ENCODE data around the gene ADAMTS2. TPM values are rescaled to one million over a fixed set of nuclear protein-coding genes. Genes with fewer than 3 reads are reported as not detected.

Gene ADAMTS2
- total RNA-seq, 2 experiments from 2014 or later: not detected

- no peak for ATAC-seq (ENCODE audit: poor library complexity)
Observed at GRCh38 chr5:179337796-179338676, 7.2 kb downstream of the ADAMTS2 start.

GRCh38 chr5:179336871-179337795 is 8.1 kb downstream of the ADAMTS2 start:
- Mint-ChIP-seq H3K4me1 (ENCODE audit: low read depth) (no peaks in the 10 kb centered on the region), H3K9me3 (no peaks in the 10 kb centered on the region), H3K27me3 (peaks cover 24% of the 10 kb centered on the region), H3K36me3 (ENCODE audit: low read depth) (no peaks in the 10 kb centered on the region), H3K27ac (no peak overlapping the region), H3K4me3 (no peak overlapping the region)
- POLR2A ChIA-PET: no interaction called here
- ATAC-seq (ENCODE audit: poor library complexity) (no peak), DNase-seq (no peak)
- CTCF ChIA-PET: no interaction called here
- Histone ChIP-seq H3K36me3 (ENCODE audit: insufficient read depth, low read length) (no peaks in the 10 kb centered on the region), H3K4me3 (ENCODE audit: low read length) (no peak overlapping the region), H3K4me1 (ENCODE audit: insufficient read depth, low read length) (no peaks in the 10 kb centered on the region), H3K9me3 (ENCODE audit: control insufficient read depth in 1 of 2, insufficient read depth in 1 of 2, low read length in 2 of 2) (no peaks in the 10 kb centered on the region), H3K27ac (ENCODE audit: low read depth in 1 of 2, low read length in 2 of 2) (no peak overlapping the region), H3K27me3 (ENCODE audit: control insufficient read depth in 1 of 2, insufficient read depth in 2 of 2, low read length in 2 of 2) (peaks cover 4 to 5% of the 10 kb centered on the region in 2 experiments)
- intact Hi-C loops (cut with DNase I, micrococcal nuclease): no loop called here
- TF ChIP-seq CTCF (IDR thresholded peaks at IDR 0.05): no peak

More at GRCh38 chr5:179337796-179338676, 7.2 kb downstream of the ADAMTS2 start:
- Histone ChIP-seq H3K27me3 (ENCODE audit: control insufficient read depth in 1 of 2, insufficient read depth in 2 of 2, low read length in 2 of 2) (peaks cover 8 to 14% of the 10 kb centered on the region in 2 experiments), H3K4me1 (ENCODE audit: insufficient read depth, low read length) (no peaks in the 10 kb centered on the region), H3K4me3 (ENCODE audit: low read length) (no peak overlapping the region), H3K27ac (ENCODE audit: low read depth in 1 of 2, low read length in 2 of 2) (no peak overlapping the region), H3K9me3 (ENCODE audit: control insufficient read depth in 1 of 2, insufficient read depth in 1 of 2, low read length in 2 of 2) (no peaks in the 10 kb centered on the region), H3K36me3 (ENCODE audit: insufficient read depth, low read length) (no peaks in the 10 kb centered on the region)
- POLR2A ChIA-PET: no interaction called here
- Mint-ChIP-seq H3K4me3 (no peak overlapping the region), H3K4me1 (ENCODE audit: low read depth) (peaks cover 3% of the 10 kb centered on the region), H3K27ac (no peak overlapping the region), H3K36me3 (ENCODE audit: low read depth) (no peaks in the 10 kb centered on the region), H3K9me3 (no peaks in the 10 kb centered on the region), H3K27me3 (peaks cover 31% of the 10 kb centered on the region)
- no peak for TF ChIP-seq CTCF (IDR thresholded peaks at IDR 0.05)
- CTCF ChIA-PET: no interaction called here
- DNase-seq: no peak
- intact Hi-C loops (cut with DNase I, micrococcal nuclease): no loop called here

GRCh38 chr5:179336126-179336870 is 9.0 kb downstream of the ADAMTS2 start:
- Histone ChIP-seq H3K27me3 (ENCODE audit: control insufficient read depth in 1 of 2, insufficient read depth in 2 of 2, low read length in 2 of 2) (peaks cover 0 to 4% of the 10 kb centered on the region in 2 experiments), H3K9me3 (ENCODE audit: control insufficient read depth in 1 of 2, insufficient read depth in 1 of 2, low read length in 2 of 2) (no peaks in the 10 kb centered on the region), H3K27ac (ENCODE audit: low read depth in 1 of 2, low read length in 2 of 2) (no peak overlapping the region), H3K4me3 (ENCODE audit: low read length) (no peak overlapping the region), H3K36me3 (ENCODE audit: insufficient read depth, low read length) (no peaks in the 10 kb centered on the region), H3K4me1 (ENCODE audit: insufficient read depth, low read length) (no peaks in the 10 kb centered on the region)
- no peak for TF ChIP-seq CTCF (IDR thresholded peaks at IDR 0.05)
- Mint-ChIP-seq H3K9me3 (no peaks in the 10 kb centered on the region), H3K4me3 (no peak overlapping the region), H3K27ac (no peak overlapping the region), H3K36me3 (ENCODE audit: low read depth) (no peaks in the 10 kb centered on the region), H3K4me1 (ENCODE audit: low read depth) (no peaks in the 10 kb centered on the region), H3K27me3 (peaks cover 21% of the 10 kb centered on the region)
- intact Hi-C loops (cut with DNase I, micrococcal nuclease): no loop called here
- ChIA-PET CTCF (no interaction called here), POLR2A (no interaction called here)
- DNase-seq: no peak
- ATAC-seq (ENCODE audit: poor library complexity): no peak
